Keratinocyte (primary cell): ENCODE measurements around the gene ZNF658.
"Not testable (repeated sequence)": the region's sequence is repeated elsewhere in the genome, so short reads cannot be mapped to it uniquely, and the experiment has no call there.

ENCODE experiments used
- EZH2 ChIP-seq: IDR thresholded peaks from one replicate; pipeline ENCODE4 v1.6.1; 2012; ENCODE audit warnings: inconsistent platforms, mild to moderate bottlenecking, low read length, moderate library complexity
- TF ChIP-seq, protein P1 (sequence below), 3 experiments: IDR thresholded peaks in 1 of 3; conservative IDR thresholded peaks in 1 of 3; optimal IDR thresholded peaks in 1 of 3; 2 replicates in 2 of 3; 3 replicates in 1 of 3; pipeline versions ENCODE3 to v1.5.1; 2011; ENCODE audit warnings: low read length in 3 of 3, mild to moderate bottlenecking in 3 of 3, moderate library complexity in 2 of 3, control low read depth in 1 of 3, inconsistent platforms in 1 of 3; ENCODE audit not compliant: insufficient read depth in 2 of 3; ENCODE audit errors: extremely low read depth in 1 of 3

GRCh38 chr9:66900490-66901131, at the start of gene ZNF658:
- TF ChIP-seq, protein P1, sequence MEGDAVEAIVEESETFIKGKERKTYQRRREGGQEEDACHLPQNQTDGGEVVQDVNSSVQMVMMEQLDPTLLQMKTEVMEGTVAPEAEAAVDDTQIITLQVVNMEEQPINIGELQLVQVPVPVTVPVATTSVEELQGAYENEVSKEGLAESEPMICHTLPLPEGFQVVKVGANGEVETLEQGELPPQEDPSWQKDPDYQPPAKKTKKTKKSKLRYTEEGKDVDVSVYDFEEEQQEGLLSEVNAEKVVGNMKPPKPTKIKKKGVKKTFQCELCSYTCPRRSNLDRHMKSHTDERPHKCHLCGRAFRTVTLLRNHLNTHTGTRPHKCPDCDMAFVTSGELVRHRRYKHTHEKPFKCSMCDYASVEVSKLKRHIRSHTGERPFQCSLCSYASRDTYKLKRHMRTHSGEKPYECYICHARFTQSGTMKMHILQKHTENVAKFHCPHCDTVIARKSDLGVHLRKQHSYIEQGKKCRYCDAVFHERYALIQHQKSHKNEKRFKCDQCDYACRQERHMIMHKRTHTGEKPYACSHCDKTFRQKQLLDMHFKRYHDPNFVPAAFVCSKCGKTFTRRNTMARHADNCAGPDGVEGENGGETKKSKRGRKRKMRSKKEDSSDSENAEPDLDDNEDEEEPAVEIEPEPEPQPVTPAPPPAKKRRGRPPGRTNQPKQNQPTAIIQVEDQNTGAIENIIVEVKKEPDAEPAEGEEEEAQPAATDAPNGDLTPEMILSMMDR (optimal IDR thresholded peaks at IDR 0.05 in 1 of 3, IDR thresholded peaks at IDR 0.05 in 1 of 3, conservative IDR thresholded peaks at IDR 0.05 in 1 of 3; ENCODE audit: extremely low read depth in 1 of 3, insufficient read depth in 2 of 3, low read length in 3 of 3) = not testable (repeated sequence)
- TF ChIP-seq EZH2 = not testable (repeated sequence)
